GM23338 (cell line): ENCODE measurements around the gene PTPRF.

Experiments used
- CREB1 ChIP-seq: fragments of 250-450 bp; sonication (Bioruptor Pico); IDR thresholded peaks from 2 replicates; pipeline ENCODE4 v1.5.0; 2020; ENCODE audit warnings: low read depth, mild to moderate bottlenecking, moderate library complexity
- CTCF ChIP-seq, 2 experiments: fragments of 200-600 bp in 1 of 2; sonication (generic) in 1 of 2; conservative IDR thresholded peaks; 2 replicates each; pipeline versions ENCODE4 v1.5.1 to v1.6.1; 2016 to 2017; ENCODE audit warnings: antibody characterized with exemption in 2 of 2, low read depth in 2 of 2, mild to moderate bottlenecking in 2 of 2, moderate library complexity in 1 of 2
- ETS1 ChIP-seq: IDR thresholded peaks from 2 replicates; pipeline ENCODE4 v1.6.1; 2016; ENCODE audit warnings: antibody characterized with exemption
- EZH2 ChIP-seq: fragments of 200-600 bp; sonication (generic); IDR thresholded peaks from one replicate; pipeline ENCODE4 v1.8.0; 2017; ENCODE audit warnings: antibody characterized with exemption, mild to moderate bottlenecking, low read depth; ENCODE audit not compliant: unreplicated experiment
- EZH2phosphoT487 ChIP-seq: fragments of 200-600 bp; sonication (generic); IDR thresholded peaks from one replicate; pipeline ENCODE4 v1.8.1; 2018; ENCODE audit warnings: antibody characterized with exemption; ENCODE audit not compliant: unreplicated experiment
- JUNB ChIP-seq: IDR thresholded peaks from one replicate; pipeline ENCODE4 v1.6.1; 2016; ENCODE audit warnings: antibody characterized with exemption; ENCODE audit not compliant: unreplicated experiment
- NANOG ChIP-seq: IDR thresholded peaks from 2 replicates; pipeline ENCODE4 v1.6.1; 2016; ENCODE audit warnings: antibody characterized with exemption, borderline replicate concordance
- POLR2AphosphoS5 ChIP-seq: IDR thresholded peaks from 2 replicates; pipeline ENCODE4 v1.6.1; 2016; ENCODE audit warnings: antibody characterized with exemption, low read depth
- REST ChIP-seq: IDR thresholded peaks from one replicate; pipeline ENCODE4 v1.6.1; 2018; ENCODE audit warnings: antibody characterized with exemption; ENCODE audit not compliant: unreplicated experiment
- STAT1 ChIP-seq: IDR thresholded peaks from one replicate; pipeline ENCODE4 v1.6.1; 2016; ENCODE audit warnings: antibody characterized with exemption; ENCODE audit not compliant: unreplicated experiment
- ZNF114 ChIP-seq: fragments of 250-450 bp; sonication (Bioruptor Pico); IDR thresholded peaks from 2 replicates; pipeline ENCODE4 v1.5.0; 2020; ENCODE audit warnings: mild to moderate bottlenecking, moderate library complexity
- ZNF331 ChIP-seq: fragments of 250-450 bp; sonication (Bioruptor Pico); IDR thresholded peaks from 2 replicates; pipeline ENCODE4 v1.5.0; 2020; ENCODE audit warnings: low read depth, mild to moderate bottlenecking, moderate library complexity
- ZNF462 ChIP-seq: fragments of 250-450 bp; sonication (Bioruptor Pico); IDR thresholded peaks from 2 replicates; pipeline ENCODE4 v1.5.0; 2020; ENCODE audit warnings: mild to moderate bottlenecking, moderate library complexity

DNA sequence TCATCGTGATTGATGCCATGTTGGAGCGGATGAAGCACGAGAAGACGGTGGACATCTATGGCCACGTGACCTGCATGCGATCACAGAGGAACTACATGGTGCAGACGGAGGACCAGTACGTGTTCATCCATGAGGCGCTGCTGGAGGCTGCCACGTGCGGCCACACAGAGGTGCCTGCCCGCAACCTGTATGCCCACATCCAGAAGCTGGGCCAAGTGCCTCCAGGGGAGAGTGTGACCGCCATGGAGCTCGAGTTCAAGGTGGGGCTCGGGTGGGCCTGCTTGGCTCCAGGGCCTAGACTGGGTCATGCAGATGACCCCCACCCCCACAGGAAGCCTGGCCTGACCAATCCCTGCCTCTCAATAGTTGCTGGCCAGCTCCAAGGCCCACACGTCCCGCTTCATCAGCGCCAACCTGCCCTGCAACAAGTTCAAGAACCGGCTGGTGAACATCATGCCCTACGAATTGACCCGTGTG, 88.7 kb downstream of the PTPRF start:
- no peak for TF ChIP-seq CTCF (conservative IDR thresholded peaks at IDR 0.05; ENCODE audit: low read depth in 2 of 2)
- TF ChIP-seq REST: no peak
- no peak for TF ChIP-seq EZH2
- no peak for TF ChIP-seq ZNF114 (CRISPR knock-in tag)
- no peak for TF ChIP-seq POLR2AphosphoS5
- no peak for TF ChIP-seq CREB1 (CRISPR knock-in tag)
- no peak for TF ChIP-seq EZH2phosphoT487
- TF ChIP-seq JUNB: no peak
- no peak for TF ChIP-seq ETS1
- TF ChIP-seq STAT1: no peak
- TF ChIP-seq ZNF462 (CRISPR knock-in tag): no peak
- no peak for TF ChIP-seq NANOG
- no peak for TF ChIP-seq ZNF331 (CRISPR knock-in tag)
